ENCODE measurements around the gene ECE1.
"Not testable (repeated sequence)": the region's sequence is repeated elsewhere in the genome, so short reads cannot be mapped to it uniquely, and the experiment has no call there.

The ECE1 gene

GRCh38 chr1:21178271-21178670, 112.0 kb downstream of the ECE1 start:
- not testable (repeated sequence) for DNase-seq (ENCODE audit: low read depth)

- DNase-seq (ENCODE audit: low read depth), result peak; percentile 95
Observed at GRCh38 chr1:21176586-21177555, 113.4 kb downstream of the ECE1 start, which contains the start of gene EIF4G3. Gene EIF4G3, minus strand, starts transcription at chr1:21176897. Its CDS starts 174,155 bp downstream, at chr1:21002742.

- DNase-seq (ENCODE audit: low read depth), result no peak
Observed at GRCh38 chr1:21175670-21176581, 114.3 kb downstream of the ECE1 start.

- DNase-seq (ENCODE audit: low read depth), result no peak
Observed at GRCh38 chr1:21175324-21175669, 115.0 kb downstream of the ECE1 start.

- DNase-seq (ENCODE audit: low read depth), result no peak
Observed at GRCh38 chr1:21174654-21175323, 115.5 kb downstream of the ECE1 start.

GRCh38 chr1:21174230-21174629, 116.0 kb downstream of the ECE1 start:
- DNase-seq (ENCODE audit: low read depth), result no peak

GRCh38 chr1:21173096-21173495, 117.2 kb downstream of the ECE1 start:
- DNase-seq (ENCODE audit: low read depth), result not testable (repeated sequence)

- not testable (repeated sequence) for DNase-seq (ENCODE audit: low read depth)
Observed at GRCh38 chr1:21170837-21171236, 119.4 kb downstream of the ECE1 start.

GRCh38 chr1:21168444-21168843, 121.8 kb downstream of the ECE1 start:
- no peak for DNase-seq (ENCODE audit: low read depth)

Data from GM04504 (cell line).